Kidney (tissue), 14 donors: Measurements from ENCODE around the gene NRG2. TPM values are rescaled to one million over a fixed set of nuclear protein-coding genes. Genes with fewer than 3 reads are reported as not detected.

ENCODE experiments used
- DNase-seq, 5 donors: peaks; one replicate each; pipeline ENCODE4 v3.0.0-alpha.2; 2013 to 2020
- FAIRE-seq: peaks from 2 replicates; lab custom pipeline; 2012; peaks lifted over from hg19 to GRCh38; lab: Jason Lieb, UNC
- H3K27ac ChIP-seq, 2 donors: one replicate each; pipeline ENCODE4 v1.7.0; 2013; ENCODE audit warnings: low read depth in 2 of 2, low read length in 2 of 2, inconsistent platforms in 1 of 2
- H3K27me3 ChIP-seq: one replicate; pipeline ENCODE4 v1.7.1; 2013; ENCODE audit warnings: low read length, inconsistent platforms; ENCODE audit not compliant: control insufficient read depth, insufficient read depth
- H3K36me3 ChIP-seq, 3 donors: one replicate each; pipeline versions ENCODE4 v1.7.0 to v1.7.1; 2013; ENCODE audit warnings: low read length in 3 of 3, control low read depth in 1 of 3, inconsistent platforms in 1 of 3; ENCODE audit not compliant: insufficient read depth in 3 of 3, control insufficient read depth in 2 of 3
- H3K4me1 ChIP-seq, 3 donors: one replicate each; pipeline versions ENCODE4 v1.7.0 to v1.7.1; 2013; ENCODE audit warnings: low read length in 3 of 3, inconsistent platforms in 1 of 3, low read depth in 1 of 3; ENCODE audit not compliant: control insufficient read depth in 2 of 3, insufficient read depth in 2 of 3
- H3K4me3 ChIP-seq, 3 donors: one replicate each; pipeline versions ENCODE4 v1.7.0 to v1.8.1; 2013; ENCODE audit warnings: low read length in 3 of 3, control low read depth in 1 of 3, inconsistent platforms in 1 of 3
- H3K9ac ChIP-seq, 3 donors: one replicate each; pipeline versions ENCODE4 v1.7.0 to v1.7.1; 2013; ENCODE audit warnings: low read length in 3 of 3, control low read depth in 1 of 3, inconsistent platforms in 1 of 3
- H3K9me3 ChIP-seq, 3 donors: one replicate each; pipeline versions ENCODE4 v1.7.0 to v1.7.1; 2013; ENCODE audit warnings: low read length in 3 of 3, control low read depth in 1 of 3, inconsistent platforms in 1 of 3; ENCODE audit not compliant: control insufficient read depth in 2 of 3, insufficient read depth in 1 of 3
- intact Hi-C: fragments of 100-400 bp; cut with DNase I; formaldehyde crosslinking; loops from one replicate; pipeline ENCODE4 v1.11.1; 2022
- polyA plus RNA-seq: library from polyadenylated mRNA; stranded (reverse); fragments of 350-450 nt; fragmentation: Illumina TruSeq; extraction: RNeasy Lipid Tissue Mini Kit (QIAGEN cat#74804); gene quantifications from one replicate; pipeline ENCODE4 v1.2.3, GENCODE V29; 2014; ENCODE audit warnings: low read depth, low replicate concordance; ENCODE audit not compliant: insufficient read depth
- total RNA-seq: library from RNA; stranded (reverse); fragmentation: NEBNext Ultra II Directional; extraction: Animal tissue kit (Norgen Biotek cat#: 25700); gene quantifications from one replicate; pipeline ENCODE4 v1.2.1, GENCODE V29; 2021
- TF ChIP-seq, protein P1 (sequence below): IDR thresholded peaks from 3 replicates; pipeline ENCODE4 v1.5.1; 2012; ENCODE audit warnings: mild to moderate bottlenecking, moderate library complexity, borderline replicate concordance; ENCODE audit not compliant: insufficient read depth; ENCODE audit errors: extremely low read depth
- donor health status: control.
- donor health status: control.
- donor health status: control.
- donor health status: control.
- donor health status: control.
- donor health status: DM: yes; HTN: yes; CAD: no.
- donor health status: Normal renal cell carcinoma (clear cell type).

Gene NRG2
- total and polyA plus RNA-seq, 2 donors from 2014 or later, result 1.9 to 4.6 TPM

DNA sequence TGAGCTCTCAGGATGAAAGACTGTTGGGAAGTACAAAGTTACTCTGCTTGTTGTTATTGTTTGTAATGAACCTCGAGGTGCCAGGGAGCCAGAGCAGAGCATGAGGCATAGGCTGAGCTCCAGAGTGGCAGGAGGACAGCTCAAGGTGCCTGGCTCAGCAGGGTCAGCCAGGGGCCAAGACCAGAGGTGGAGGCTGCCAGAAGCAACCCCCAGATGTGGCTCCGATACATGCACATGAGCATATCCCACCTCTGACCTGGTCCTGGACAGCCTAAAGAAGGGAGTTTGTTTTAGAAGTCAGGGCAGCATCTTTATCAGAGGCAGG is 141.9 kb downstream of the NRG2 start:
- H3K27ac ChIP-seq, result no peak overlapping the region
- TF ChIP-seq, protein P1, sequence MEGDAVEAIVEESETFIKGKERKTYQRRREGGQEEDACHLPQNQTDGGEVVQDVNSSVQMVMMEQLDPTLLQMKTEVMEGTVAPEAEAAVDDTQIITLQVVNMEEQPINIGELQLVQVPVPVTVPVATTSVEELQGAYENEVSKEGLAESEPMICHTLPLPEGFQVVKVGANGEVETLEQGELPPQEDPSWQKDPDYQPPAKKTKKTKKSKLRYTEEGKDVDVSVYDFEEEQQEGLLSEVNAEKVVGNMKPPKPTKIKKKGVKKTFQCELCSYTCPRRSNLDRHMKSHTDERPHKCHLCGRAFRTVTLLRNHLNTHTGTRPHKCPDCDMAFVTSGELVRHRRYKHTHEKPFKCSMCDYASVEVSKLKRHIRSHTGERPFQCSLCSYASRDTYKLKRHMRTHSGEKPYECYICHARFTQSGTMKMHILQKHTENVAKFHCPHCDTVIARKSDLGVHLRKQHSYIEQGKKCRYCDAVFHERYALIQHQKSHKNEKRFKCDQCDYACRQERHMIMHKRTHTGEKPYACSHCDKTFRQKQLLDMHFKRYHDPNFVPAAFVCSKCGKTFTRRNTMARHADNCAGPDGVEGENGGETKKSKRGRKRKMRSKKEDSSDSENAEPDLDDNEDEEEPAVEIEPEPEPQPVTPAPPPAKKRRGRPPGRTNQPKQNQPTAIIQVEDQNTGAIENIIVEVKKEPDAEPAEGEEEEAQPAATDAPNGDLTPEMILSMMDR, result no peak
- DNase-seq (peak in 1 of 5 donors; percentile 9), FAIRE-seq (no peak)
- peaks cover 0 to 2% (median 0%) of the 10 kb centered on the region in 3 donors for H3K4me1 ChIP-seq
- H3K27me3 ChIP-seq, result peaks cover 12% of the 10 kb centered on the region
- intact Hi-C loops, result no loop called here
- no peak overlapping the region for H3K9ac ChIP-seq
- no peaks in the 10 kb centered on the region for H3K9me3 ChIP-seq
- no peaks in the 10 kb centered on the region for H3K36me3 ChIP-seq
- no peak overlapping the region for H3K4me3 ChIP-seq

DNA sequence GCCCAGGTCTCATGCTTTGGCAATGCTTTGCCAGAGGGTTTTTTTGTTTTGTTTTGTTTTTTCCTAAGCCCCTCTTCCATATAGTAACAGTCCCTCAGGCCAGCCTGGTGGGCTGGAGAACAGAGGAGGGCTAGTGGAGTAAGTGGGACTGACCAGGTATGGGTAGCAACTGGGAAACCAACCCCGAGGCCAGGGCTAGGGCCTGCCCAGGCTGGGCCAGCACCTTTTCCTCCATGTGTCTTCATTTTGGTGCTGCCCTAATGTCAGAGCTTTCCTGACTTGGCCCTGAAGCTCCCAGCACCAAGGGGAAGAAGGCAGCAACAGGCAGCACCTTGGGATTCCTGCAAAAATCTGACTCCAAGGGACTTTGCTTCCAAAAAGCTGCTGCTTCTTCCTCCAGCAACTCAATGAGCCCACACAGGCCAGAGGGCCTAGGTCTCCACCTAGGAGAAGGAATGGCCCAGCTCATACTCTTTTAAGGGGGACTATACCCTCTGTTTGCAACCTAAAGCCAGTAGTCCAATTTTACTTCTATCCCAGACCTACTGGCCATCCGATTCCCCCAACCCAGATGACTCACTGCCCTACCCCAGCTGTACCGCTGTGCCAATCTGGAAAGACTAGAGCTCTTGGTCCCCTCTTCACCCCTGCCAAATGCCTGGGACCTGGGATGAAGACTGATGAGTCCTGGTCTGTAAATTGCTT is 142.4 kb downstream of the NRG2 start:
- Histone ChIP-seq H3K36me3 (no peaks in the 10 kb centered on the region), H3K4me3 (no peak overlapping the region), H3K27ac (no peak overlapping the region), H3K9me3 (no peaks in the 10 kb centered on the region), H3K4me1 (peaks cover 0 to 2% (median 0%) of the 10 kb centered on the region in 3 donors), H3K27me3 (peaks cover 12% of the 10 kb centered on the region), H3K9ac (no peak overlapping the region)
- FAIRE-seq, result no peak
- peak in 1 of 5 donors; percentile 2 for DNase-seq
- intact Hi-C loops, result no loop called here
- TF ChIP-seq, protein P1, result no peak

DNA sequence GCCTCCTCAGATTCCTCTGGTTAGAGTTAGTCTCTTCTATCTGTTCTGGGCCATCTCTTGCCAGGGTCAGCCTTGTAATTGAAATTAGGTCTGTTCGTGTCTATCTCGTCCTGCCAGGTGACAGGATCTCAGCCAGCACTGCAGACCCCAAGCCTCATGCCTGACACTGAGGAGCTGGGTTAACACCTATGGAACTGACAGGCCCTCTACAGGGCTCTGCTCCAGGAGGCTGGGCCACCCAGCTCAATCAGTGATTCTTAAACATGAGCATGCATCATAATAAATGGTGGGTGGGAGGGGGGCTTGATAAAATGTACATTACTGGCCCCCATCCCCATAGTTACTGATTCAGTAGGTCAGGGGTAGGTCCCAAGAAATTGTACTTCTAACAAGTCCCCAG is 144.1 kb downstream of the NRG2 start:
- H3K9ac ChIP-seq, result no peak overlapping the region

More for the DNA sequence above, 144.1 kb downstream of the NRG2 start:
- H3K4me3 ChIP-seq, result no peak overlapping the region
- peaks cover 12% of the 10 kb centered on the region for H3K27me3 ChIP-seq
- DNase-seq, result peak in 1 of 5 donors; percentile 7
- TF ChIP-seq, protein P1, result no peak
- FAIRE-seq, result no peak
- H3K9me3 ChIP-seq, result no peaks in the 10 kb centered on the region
- no peaks in the 10 kb centered on the region for H3K36me3 ChIP-seq
- no peak overlapping the region for H3K27ac ChIP-seq
- intact Hi-C loops, result no loop called here
- H3K4me1 ChIP-seq, result peaks cover 0 to 2% (median 0%) of the 10 kb centered on the region in 3 donors
